Activated CD8-positive, alpha-beta T cell treated with anti-CD3 and anti-CD28 coated beads, Interleukin-2, amount 10 ng/mL, durations not matched to agents 7 days and 5 days (primary cell): Measurements from ENCODE around the gene AMDHD2. TPM values are rescaled to one million over a fixed set of nuclear protein-coding genes. Genes with fewer than 3 reads are reported as not detected.
"Not testable (repeated sequence)": the region's sequence is repeated elsewhere in the genome, so short reads cannot be mapped to it uniquely, and the experiment has no call there.

Experiments used
- ATAC-seq: fragments of 150-1000 bp; cut with Tn5 transposase; one replicate; pipeline ENCODE4 v1.10.0; 2021; ENCODE audit warnings: moderate library complexity
- CTCF ChIA-PET: fragments of 350-600 bp; sonication (Branson Sonifier 250); formaldehyde crosslinking; loops from one replicate; lab custom pipeline; 2021; ENCODE audit warnings: antibody characterized with exemption; lab: Charles Lee
- POLR2A ChIA-PET: fragments of 350-600 bp; sonication (Branson Sonifier 250); formaldehyde crosslinking; loops from one replicate; lab custom pipeline; 2021; ENCODE audit warnings: antibody characterized with exemption; lab: Charles Lee
- DNase-seq: peaks from one replicate; pipeline ENCODE4 v3.0.0-alpha.2; 2020
- H3K27ac Mint-ChIP-seq: one replicate; pipeline ENCODE4 v1.8.0; 2021; ENCODE audit warnings: mild to moderate bottlenecking, mixed read lengths
- H3K27me3 Mint-ChIP-seq: one replicate; pipeline ENCODE4 v1.8.0; 2021; ENCODE audit warnings: low read depth, mixed read lengths
- H3K36me3 Mint-ChIP-seq: one replicate; pipeline ENCODE4 v1.8.0; 2021; ENCODE audit warnings: low read depth, mixed read lengths
- H3K4me1 Mint-ChIP-seq: one replicate; pipeline ENCODE4 v1.8.0; 2021; ENCODE audit warnings: low read depth, mixed read lengths
- H3K4me3 Mint-ChIP-seq: one replicate; pipeline ENCODE4 v1.8.0; 2021; ENCODE audit warnings: mild to moderate bottlenecking, mixed read lengths
- H3K9me3 Mint-ChIP-seq: one replicate; pipeline ENCODE4 v1.8.0; 2022; ENCODE audit warnings: mixed read lengths; ENCODE audit not compliant: insufficient read depth
- total RNA-seq, 2 experiments: library from RNA; stranded (reverse); gene quantifications; one replicate each; pipeline ENCODE4 v1.2.3, GENCODE V29; 2021

The AMDHD2 gene
- total RNA-seq, 2 experiments from 2014 or later: 54.0 to 58.5 TPM

GRCh38 chr16:2541409-2541808 is 21.2 kb downstream of the AMDHD2 start:
- Mint-ChIP-seq H3K36me3 (peaks cover 11% of the 10 kb centered on the region), H3K4me1 (peaks cover 39% of the 10 kb centered on the region), H3K27ac (peak overlapping the region; percentile 68)
- CTCF ChIA-PET, H3K4me3 Mint-ChIP-seq, DNase-seq, ATAC-seq, POLR2A ChIA-PET, H3K27me3 Mint-ChIP-seq, H3K9me3 Mint-ChIP-seq: not testable (repeated sequence)

DNA sequence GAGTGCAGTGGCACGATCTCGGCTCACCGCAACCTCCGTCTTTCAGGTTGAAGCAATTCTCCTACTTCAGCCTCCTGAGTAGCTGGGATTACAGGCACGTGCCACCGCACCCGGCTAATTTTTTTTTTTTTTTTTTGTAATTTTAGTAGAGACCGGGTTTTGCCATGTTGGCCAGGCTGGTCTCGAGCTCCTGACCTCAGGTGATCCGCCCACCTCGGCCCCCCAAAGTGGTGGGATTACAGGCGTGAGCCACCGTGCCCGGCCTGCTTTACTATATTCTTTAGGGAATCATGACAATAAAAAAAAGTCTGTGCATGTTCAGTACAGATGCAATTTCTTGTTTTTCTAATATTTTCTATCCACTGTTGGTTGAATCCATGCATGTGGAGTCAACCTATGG is 23.6 kb downstream of the AMDHD2 start:
- CTCF ChIA-PET, H3K36me3 Mint-ChIP-seq, ATAC-seq, H3K27me3 Mint-ChIP-seq, DNase-seq, H3K9me3 Mint-ChIP-seq, H3K27ac Mint-ChIP-seq, H3K4me3 Mint-ChIP-seq, POLR2A ChIA-PET: not testable (repeated sequence)
- peaks cover 29% of the 10 kb centered on the region for H3K4me1 Mint-ChIP-seq

GRCh38 chr16:2550283-2550878 is 30.2 kb downstream of the AMDHD2 start:
- H3K36me3 Mint-ChIP-seq, DNase-seq, H3K27me3 Mint-ChIP-seq, CTCF ChIA-PET, H3K27ac Mint-ChIP-seq, H3K9me3 Mint-ChIP-seq, H3K4me1 Mint-ChIP-seq, POLR2A ChIA-PET, ATAC-seq, H3K4me3 Mint-ChIP-seq: not testable (repeated sequence)

DNA sequence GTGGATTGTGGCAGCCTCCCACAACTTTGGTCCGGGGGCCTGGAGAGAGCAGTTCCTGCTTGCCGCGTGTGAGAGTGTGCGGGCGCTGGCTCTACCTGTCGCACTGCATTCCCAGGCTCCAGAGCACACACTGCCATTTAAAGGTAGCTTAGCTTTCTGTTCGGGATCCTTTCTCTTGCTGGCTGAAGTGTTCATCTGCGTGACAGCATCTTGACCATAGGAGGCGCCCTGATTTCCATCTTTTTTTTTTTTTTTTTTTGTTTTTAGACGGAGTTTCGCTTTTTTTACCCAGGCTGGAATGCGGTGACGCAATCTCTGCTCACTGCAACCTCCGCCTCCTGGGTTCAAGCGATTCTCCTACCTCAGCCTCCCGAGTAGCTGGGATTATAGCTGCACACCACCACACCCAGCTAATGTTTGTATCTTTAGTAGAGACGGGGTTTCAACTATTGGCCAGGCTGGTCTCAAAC is 31.3 kb downstream of the AMDHD2 start:
- H3K4me1 Mint-ChIP-seq, H3K27me3 Mint-ChIP-seq, H3K27ac Mint-ChIP-seq, CTCF ChIA-PET, H3K36me3 Mint-ChIP-seq, H3K9me3 Mint-ChIP-seq, H3K4me3 Mint-ChIP-seq, ATAC-seq, POLR2A ChIA-PET, DNase-seq: not testable (repeated sequence)

- H3K4me1 Mint-ChIP-seq: not testable (repeated sequence)
Measured at GRCh38 chr16:2554709-2555425, 34.7 kb downstream of the AMDHD2 start.

DNA sequence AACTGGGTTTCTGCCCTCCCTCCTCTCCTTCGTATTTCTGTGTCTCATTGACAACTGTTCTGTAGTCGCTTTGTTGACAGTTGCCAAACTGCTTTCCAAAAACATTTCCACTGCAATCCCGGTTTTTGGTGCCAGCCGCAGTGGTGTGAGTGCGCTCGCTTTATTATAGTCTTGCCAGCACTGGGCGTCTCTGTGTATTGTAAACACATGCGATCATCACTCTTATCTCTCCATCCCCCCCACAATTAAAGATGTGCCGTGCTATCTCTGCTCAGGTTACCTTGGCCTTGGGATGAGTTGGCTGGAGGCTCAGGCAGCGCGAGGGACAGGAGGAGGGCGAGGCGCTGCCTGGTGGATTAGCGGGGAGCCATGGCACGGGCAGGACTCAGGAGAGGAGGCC is 37.0 kb downstream of the AMDHD2 start:
- DNase-seq, H3K4me1 Mint-ChIP-seq, CTCF ChIA-PET, H3K27me3 Mint-ChIP-seq, H3K4me3 Mint-ChIP-seq, ATAC-seq, H3K27ac Mint-ChIP-seq, H3K36me3 Mint-ChIP-seq, H3K9me3 Mint-ChIP-seq, POLR2A ChIA-PET: not testable (repeated sequence)

More at GRCh38 chr16:2554709-2555425, 34.7 kb downstream of the AMDHD2 start:
- H3K9me3 Mint-ChIP-seq, H3K36me3 Mint-ChIP-seq, ATAC-seq, DNase-seq, CTCF ChIA-PET, POLR2A ChIA-PET, H3K27ac Mint-ChIP-seq, H3K27me3 Mint-ChIP-seq, H3K4me3 Mint-ChIP-seq: not testable (repeated sequence)

DNA sequence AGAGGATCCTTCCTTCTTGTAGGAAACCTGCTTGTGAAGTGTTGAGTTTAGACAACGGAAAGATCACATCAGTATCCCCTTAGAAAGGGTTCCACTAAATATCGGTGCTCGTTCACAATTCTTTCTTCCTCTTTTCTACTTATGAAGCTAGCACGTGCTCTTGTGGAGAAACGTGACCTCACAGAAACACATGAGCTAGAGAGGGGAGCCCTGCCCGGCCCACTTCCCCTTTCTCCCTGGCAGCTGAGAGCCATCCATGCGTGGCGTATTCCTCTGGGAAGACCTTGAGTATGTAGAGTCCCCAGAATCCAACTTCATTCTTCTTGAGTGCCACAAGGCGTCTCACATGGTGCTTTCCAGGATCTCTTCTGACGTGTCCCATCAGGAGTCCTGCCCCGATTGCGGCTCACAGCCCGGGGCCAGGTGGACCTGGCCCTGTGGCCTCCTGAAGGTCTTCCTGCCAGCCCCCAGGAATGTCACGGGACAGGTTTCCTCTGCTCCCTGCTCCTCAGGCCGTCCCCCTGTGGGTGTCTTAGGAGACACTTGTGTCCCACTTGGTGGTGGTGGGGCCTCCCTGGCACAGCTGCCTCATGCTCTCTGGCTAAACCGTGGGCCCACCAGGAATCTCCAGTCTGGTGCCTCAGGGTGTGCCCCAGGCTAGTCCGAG is 40.1 kb downstream of the AMDHD2 start:
- H3K27ac Mint-ChIP-seq, H3K27me3 Mint-ChIP-seq, H3K4me1 Mint-ChIP-seq, POLR2A ChIA-PET, H3K36me3 Mint-ChIP-seq, H3K9me3 Mint-ChIP-seq, CTCF ChIA-PET, ATAC-seq, H3K4me3 Mint-ChIP-seq, DNase-seq: not testable (repeated sequence)

- H3K4me3 Mint-ChIP-seq, H3K9me3 Mint-ChIP-seq, H3K27me3 Mint-ChIP-seq, H3K36me3 Mint-ChIP-seq, CTCF ChIA-PET, POLR2A ChIA-PET, H3K4me1 Mint-ChIP-seq, H3K27ac Mint-ChIP-seq: not testable (repeated sequence)
- ATAC-seq: peak; percentile 97
- DNase-seq: peak; percentile 79
Measured at GRCh38 chr16:2560798-2561133, 40.6 kb downstream of the AMDHD2 start.

DNA sequence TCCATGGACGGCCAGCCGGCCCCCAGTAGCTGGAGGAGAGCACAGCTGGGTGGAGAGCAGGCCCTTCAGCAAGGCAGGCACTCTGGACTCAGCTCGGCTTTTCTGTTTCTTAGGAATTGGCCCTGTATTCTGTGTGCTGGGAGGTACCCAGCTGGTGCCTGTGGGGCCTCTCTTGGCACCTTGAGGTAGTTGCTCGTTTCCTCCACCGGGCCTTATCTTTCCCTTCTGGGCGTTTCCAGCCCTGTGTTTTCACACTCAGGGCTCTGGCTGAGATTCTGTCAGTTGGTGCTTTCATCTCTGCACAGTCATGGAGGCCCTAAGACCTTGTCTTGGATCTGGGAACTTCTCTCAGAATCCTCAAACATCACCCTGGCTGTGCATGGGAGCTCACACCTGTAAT is 47.3 kb downstream of the AMDHD2 start:
- H3K27ac Mint-ChIP-seq, H3K36me3 Mint-ChIP-seq, CTCF ChIA-PET, POLR2A ChIA-PET, H3K27me3 Mint-ChIP-seq, H3K9me3 Mint-ChIP-seq, ATAC-seq, DNase-seq, H3K4me3 Mint-ChIP-seq, H3K4me1 Mint-ChIP-seq: not testable (repeated sequence)

DNA sequence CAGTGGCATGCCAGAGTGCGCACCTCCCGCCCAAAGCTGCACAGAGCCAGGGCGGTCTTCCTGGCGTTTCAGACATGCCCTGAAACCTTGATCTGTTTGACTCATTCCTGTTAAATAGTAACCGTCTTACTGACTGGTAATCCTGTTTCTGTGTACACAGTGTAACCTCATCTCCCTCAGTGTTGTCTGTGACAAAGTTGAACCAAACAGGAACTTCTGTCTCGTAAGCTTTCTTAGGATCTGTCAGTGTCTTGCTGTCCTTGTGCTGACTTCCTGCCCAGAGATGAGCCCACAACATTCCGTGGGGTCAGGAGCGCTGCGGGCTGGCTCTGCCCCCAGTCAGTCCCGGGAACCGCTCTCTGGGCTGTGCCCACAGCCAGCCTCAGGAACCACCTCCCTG is 48.4 kb downstream of the AMDHD2 start:
- ATAC-seq, H3K9me3 Mint-ChIP-seq, DNase-seq, H3K36me3 Mint-ChIP-seq, H3K4me3 Mint-ChIP-seq, CTCF ChIA-PET, H3K27me3 Mint-ChIP-seq, H3K27ac Mint-ChIP-seq, POLR2A ChIA-PET, H3K4me1 Mint-ChIP-seq: not testable (repeated sequence)

- H3K4me3 Mint-ChIP-seq, DNase-seq, ATAC-seq, H3K36me3 Mint-ChIP-seq, POLR2A ChIA-PET, H3K4me1 Mint-ChIP-seq, CTCF ChIA-PET, H3K27me3 Mint-ChIP-seq, H3K27ac Mint-ChIP-seq, H3K9me3 Mint-ChIP-seq: not testable (repeated sequence)
Measured at GRCh38 chr16:2572704-2573103, 52.5 kb downstream of the AMDHD2 start.

DNA sequence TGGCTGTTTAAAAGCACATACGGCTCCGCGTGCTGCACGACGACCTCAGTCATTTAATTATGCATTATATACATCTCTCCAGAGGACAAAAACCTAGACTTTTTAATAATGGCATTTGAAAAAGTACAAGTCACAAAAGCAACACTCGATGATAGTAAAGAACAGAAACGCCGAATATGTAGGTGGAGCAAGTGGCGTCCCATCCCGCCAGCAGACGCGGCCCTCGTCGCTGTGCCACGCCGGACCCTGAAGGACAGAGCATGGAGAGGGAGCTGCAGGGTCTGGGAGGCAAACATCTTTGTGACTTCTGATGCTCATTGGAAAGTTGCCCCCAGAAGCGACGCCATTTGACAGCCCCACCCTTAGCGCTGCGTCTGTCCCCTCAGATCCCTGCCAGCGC is 55.7 kb downstream of the AMDHD2 start:
- H3K4me3 Mint-ChIP-seq, H3K27me3 Mint-ChIP-seq, H3K9me3 Mint-ChIP-seq, H3K4me1 Mint-ChIP-seq, ATAC-seq, H3K36me3 Mint-ChIP-seq, H3K27ac Mint-ChIP-seq, DNase-seq, CTCF ChIA-PET, POLR2A ChIA-PET: not testable (repeated sequence)
